HG02938 (cell line): ENCODE measurements around the gene SLC25A45.

Source experiments
- ATAC-seq: cut with Tn5 transposase; IDR thresholded peaks from one replicate; pipeline ENCODE4 v1.9.1; 2021; ENCODE audit warnings: mild to moderate bottlenecking, moderate library complexity; ENCODE audit not compliant: unreplicated experiment

The SLC25A45 gene

GRCh38 chr11:65382033-65382803 lies at the start of gene SLC25A45:
SLC25A45 (minus strand) TSS chr11:65382646; CDS start chr11:65381951, 695 bp downstream.
- peak; percentile 46 for ATAC-seq

- ATAC-seq: no peak
These were observed 49.1 kb upstream of the SLC25A45 start for GRCh38 chr11:65431451-65432099.

- ATAC-seq: no peak
These were observed 48.2 kb upstream of the SLC25A45 start for GRCh38 chr11:65430406-65431217.

GRCh38 chr11:65429724-65430405 lies 47.4 kb upstream of the SLC25A45 start:
- no peak for ATAC-seq

GRCh38 chr11:65429068-65429681 lies 46.7 kb upstream of the SLC25A45 start:
- ATAC-seq: no peak

GRCh38 chr11:65428578-65429067 lies 46.2 kb upstream of the SLC25A45 start:
- ATAC-seq: no peak

- ATAC-seq: no peak
These were observed 45.5 kb upstream of the SLC25A45 start for GRCh38 chr11:65427691-65428577.

- no peak for ATAC-seq
These were observed 44.6 kb upstream of the SLC25A45 start for GRCh38 chr11:65426839-65427690.

- no peak for ATAC-seq
These were observed 43.8 kb upstream of the SLC25A45 start for GRCh38 chr11:65425971-65426838.

- no peak for ATAC-seq
These were observed 42.9 kb upstream of the SLC25A45 start for GRCh38 chr11:65425105-65425970.

- no peak for ATAC-seq
These were observed 42.0 kb upstream of the SLC25A45 start for GRCh38 chr11:65424205-65425104.

- ATAC-seq: no peak
These were observed 41.2 kb upstream of the SLC25A45 start for GRCh38 chr11:65423516-65424204.

- ATAC-seq: no peak
These were observed 40.4 kb upstream of the SLC25A45 start, which contains the start of gene NEAT1 for GRCh38 chr11:65422633-65423515. NEAT1 (plus strand) TSS chr11:65422798.
